MM.1S (cell line): ENCODE results near the gene SRRM4.

ENCODE experiments used
- CTCF ChIP-seq: fragments of 300-600 bp; sonication (generic); IDR thresholded peaks from 2 replicates; pipeline ENCODE4 v1.5.1; 2016; ENCODE audit warnings: antibody characterized with exemption, low read length, mixed read lengths
- EZH2 ChIP-seq: fragments of 300-600 bp; sonication (generic); optimal IDR thresholded peaks from 2 replicates; pipeline ENCODE3; 2017; ENCODE audit warnings: low read depth, mild to moderate bottlenecking, antibody characterized with exemption, low read length, mixed read lengths

GRCh38 chr12:118979763-118980406 is 1.5 kb upstream of the SRRM4 start:
- TF ChIP-seq CTCF (peak; percentile 47), EZH2 (no peak)
